Measurements from ENCODE around the gene ANKRD34A. TPM values are rescaled to one million over a fixed set of nuclear protein-coding genes. Genes with fewer than 3 reads are reported as not detected.

The ANKRD34A gene
- total and polyA plus RNA-seq, 2 of the 4 experiments (the other 2 are of a cell fraction): 0.90 to 1.9 TPM

- ATAC-seq (ENCODE audit: low read depth) (no peak), DNase-seq (no peak)
- H2BK15ac ChIP-seq (ENCODE audit: low read depth, low read length): no peak overlapping the region
- ChIA-PET CTCF (interaction anchor here (2.1 kb wide), 1 partner anchor 20 kb away, joined by 14 read pairs; no protein-coding TSS in a partner anchor), POLR2A (ENCODE audit: unreplicated experiment) (no interaction called here)
- H2BK5ac ChIP-seq (ENCODE audit: low read depth, low read length, poor library complexity, severe bottlenecking): no peak overlapping the region
- H3K56ac ChIP-seq (ENCODE audit: extremely low read depth, insufficient read depth, low read length): no peak overlapping the region
- H3K79me1 ChIP-seq (ENCODE audit: low read depth in 1 of 2, low read length in 2 of 2): peaks cover 3 to 17% of the 10 kb centered on the region in 2 experiments; a peak in 3 of 4 replicates
- no peak overlapping the region for H2AK5ac ChIP-seq (ENCODE audit: low read depth, low read length)
- no peak overlapping the region for H3K4me2 ChIP-seq (ENCODE audit: low read depth, low read length)
- no peaks in the 10 kb centered on the region for H3K9me3 ChIP-seq (ENCODE audit: control insufficient read depth, insufficient read depth, low read length)
- H2BK20ac ChIP-seq (ENCODE audit: low read depth, low read length): no peak overlapping the region
- no peak overlapping the region for H3K18ac ChIP-seq (ENCODE audit: low read depth, low read length)
- no peak overlapping the region for H4K91ac ChIP-seq (ENCODE audit: insufficient read depth, low read depth, low read length)
- TF ChIP-seq SMC3 (IDR thresholded peaks at IDR 0.05; ENCODE audit: low read depth, low read length) (no peak), MXI1 (IDR thresholded peaks at IDR 0.05; ENCODE audit: borderline replicate concordance, low read depth, low read length) (no peak), CEBPB (IDR thresholded peaks at IDR 0.05; ENCODE audit: low read depth, low read length) (no peak), CHD1 (IDR thresholded peaks at IDR 0.05; ENCODE audit: low read depth, low read length) (no peak), NFE2L2 (IDR thresholded peaks at IDR 0.05; ENCODE audit: low read depth, low read length) (no peak), POLR2A (IDR thresholded peaks at IDR 0.05; ENCODE audit: low read depth, low read length) (no peak), RFX5 (IDR thresholded peaks at IDR 0.05; ENCODE audit: low read depth, low read length) (no peak), RAD21 (IDR thresholded peaks at IDR 0.05; ENCODE audit: low read length) (no peak), USF2 (IDR thresholded peaks at IDR 0.05; ENCODE audit: low read depth, low read length) (no peak), MAFK (IDR thresholded peaks at IDR 0.05; ENCODE audit: low read depth, low read length) (no peak), BHLHE40 (IDR thresholded peaks at IDR 0.05; ENCODE audit: low read depth, low read length) (no peak), MAZ (IDR thresholded peaks at IDR 0.05; ENCODE audit: borderline replicate concordance, low read depth, low read length) (no peak), FOS (IDR thresholded peaks at IDR 0.05; ENCODE audit: low read depth, low read length) (no peak), CTCF (conservative IDR thresholded peaks at IDR 0.05; ENCODE audit: low read depth, low read length) (no peak), ELK1 (IDR thresholded peaks at IDR 0.05; ENCODE audit: borderline replicate concordance, low read depth, low read length) (no peak), RCOR1 (IDR thresholded peaks at IDR 0.05; ENCODE audit: insufficient replicate concordance, low read length) (no peak)
- H2AFZ ChIP-seq (replicated peaks; ENCODE audit: low read length, poor library complexity): no peak overlapping the region
- no peak overlapping the region for H3K14ac ChIP-seq (replicated peaks; ENCODE audit: low read depth, low read length)
- in situ Hi-C loops (cut with MboI; ENCODE audit: low sequenced_read_pairs) (no loop called here), dilution Hi-C loops (cut with HindIII; ENCODE audit: low sequenced_read_pairs, unreplicated experiment) (no loop called here), intact Hi-C loops (cut with micrococcal nuclease) (no loop called here)
- no peak overlapping the region for H3K4ac ChIP-seq (ENCODE audit: low read depth, low read length)
- H3K36me3 ChIP-seq (ENCODE audit: control insufficient read depth, insufficient read depth, low read length): peaks cover 10% of the 10 kb centered on the region
- H3K27ac ChIP-seq (ENCODE audit: insufficient read depth, low read length): no peak overlapping the region
- H2BK120ac ChIP-seq (ENCODE audit: low read depth, low read length): no peak overlapping the region
- no peaks in the 10 kb centered on the region for H3K27me3 ChIP-seq (ENCODE audit: control insufficient read depth, insufficient read depth, low read length)
- no TSS peak for BruUV-seq (replicated peaks)
- H2AK9ac ChIP-seq (replicated peaks; ENCODE audit: low read depth, low read length, poor library complexity): no peak overlapping the region
- no peak overlapping the region for H3K4me3 ChIP-seq (ENCODE audit: insufficient read depth, low read depth, low read length)
- no peak overlapping the region for H3K23ac ChIP-seq (ENCODE audit: low read depth, low read length)
- WGBS, 2 experiments (ENCODE audit: extremely low coverage in 2 of 2, insufficient read length in 1 of 2): 64% methylated on average over 2 of the region's 11 CpGs; no CpG with 5 or more reads in 1 of the 2 experiments
- no peak overlapping the region for H4K8ac ChIP-seq (ENCODE audit: low read depth in 2 of 2, low read length in 2 of 2)
- no peaks in the 10 kb centered on the region for H4K20me1 ChIP-seq (ENCODE audit: insufficient read depth, low read length)
- H4K5ac ChIP-seq (ENCODE audit: low read depth, low read length): no peak overlapping the region
- H3K9me1 ChIP-seq (ENCODE audit: insufficient read depth, low read length): peaks cover 6% of the 10 kb centered on the region
- H3K9ac ChIP-seq (ENCODE audit: low read depth, low read length): no peak overlapping the region
- H3K4me1 ChIP-seq (ENCODE audit: control insufficient read depth, insufficient read depth, low read length): peaks cover 7% of the 10 kb centered on the region
These were observed 52.2 kb downstream of the ANKRD34A start for GRCh38 chr1:145912128-145912641.

All from IMR-90 (cell line).